ENCODE results near the gene PTPRR. TPM values are rescaled to one million over a fixed set of nuclear protein-coding genes. Genes with fewer than 3 reads are reported as not detected.

Gene PTPRR
- total RNA-seq, 2 donors from 2014 or later: 0.32 to 2.4 TPM

GRCh38 chr12:70644861-70645260 is 275.7 kb downstream of the PTPRR start:
- WGBS: 26% methylated on average over 2 of the region's 2 CpGs
- intact Hi-C loops (cut with DNase I): no loop called here
- TF ChIP-seq POLR2AphosphoS5 (IDR thresholded peaks at IDR 0.05) (no peak), POLR2A (IDR thresholded peaks at IDR 0.05) (no peak), CTCF (IDR thresholded peaks at IDR 0.05) (no peak)
- no peaks in the 10 kb centered on the region for H3K9me3 ChIP-seq
- peak overlapping the region; percentile 31 to 40 for H3K27ac ChIP-seq
- DNase-seq (ENCODE audit: low spot score): no peak
- H3K4me1 ChIP-seq (replicated peaks): peaks cover 21% of the 10 kb centered on the region
- H3K27me3 ChIP-seq (replicated peaks; ENCODE audit: insufficient read depth): no peaks in the 10 kb centered on the region
- no peak overlapping the region for H3K4me3 ChIP-seq
- H3K36me3 ChIP-seq: no peaks in the 10 kb centered on the region

DNA sequence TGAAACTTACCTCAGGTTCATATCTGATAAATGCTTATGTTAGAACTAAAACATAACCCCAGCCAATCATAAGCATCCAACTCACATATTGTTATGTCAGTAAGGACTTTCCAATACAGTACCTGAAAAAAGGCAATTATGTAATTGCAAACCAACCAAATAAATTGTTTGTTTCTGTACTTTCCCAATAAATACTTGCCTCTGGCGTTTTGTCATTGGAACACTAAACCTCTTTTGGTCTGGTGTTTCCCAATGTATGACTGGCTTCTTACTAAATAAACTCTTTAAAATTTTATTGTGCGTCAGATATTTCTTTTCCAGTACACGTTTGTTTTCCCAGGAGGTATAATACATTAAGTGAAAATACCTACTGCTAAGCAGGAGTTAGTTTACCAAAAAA is 276.6 kb downstream of the PTPRR start:
- H3K4me1 ChIP-seq (replicated peaks): peaks cover 29% of the 10 kb centered on the region
- no peaks in the 10 kb centered on the region for H3K27me3 ChIP-seq (replicated peaks; ENCODE audit: insufficient read depth)
- DNase-seq (ENCODE audit: low spot score): no peak
- peak; percentile 78 for TF ChIP-seq POLR2AphosphoS5 (IDR thresholded peaks at IDR 0.05)
- TF ChIP-seq CTCF (IDR thresholded peaks at IDR 0.05): no peak
- H3K9me3 ChIP-seq: no peaks in the 10 kb centered on the region
- H3K4me3 ChIP-seq: no peak overlapping the region
- WGBS: 25% methylated on average over 3 of the region's 3 CpGs
- intact Hi-C loops (cut with DNase I): no loop called here
- H3K36me3 ChIP-seq: no peaks in the 10 kb centered on the region
- peak overlapping the region in 1 of 2 donors; percentile 40 for H3K27ac ChIP-seq

DNA sequence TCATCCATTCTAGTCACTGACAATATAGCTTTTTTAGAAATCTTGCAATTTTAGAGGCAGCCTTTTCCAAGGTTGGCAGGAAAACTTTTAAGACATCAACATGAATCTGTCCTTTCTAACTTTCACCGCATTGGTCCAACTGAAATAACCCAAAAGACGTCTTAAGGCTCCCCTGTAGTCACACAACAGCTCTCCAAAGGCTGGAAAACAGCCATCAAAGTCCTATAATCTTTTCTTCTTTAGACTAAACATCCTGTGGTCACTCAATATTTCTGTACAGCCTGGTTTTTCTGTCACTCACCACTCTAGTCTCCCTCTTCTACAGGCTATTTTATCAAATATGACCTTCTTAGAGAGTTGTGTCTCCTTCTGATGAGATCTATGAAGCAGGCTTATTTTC is 278.8 kb downstream of the PTPRR start:
- no peak for TF ChIP-seq POLR2AphosphoS5 (IDR thresholded peaks at IDR 0.05)
- TF ChIP-seq CTCF (IDR thresholded peaks at IDR 0.05): no peak
- TF ChIP-seq POLR2A (IDR thresholded peaks at IDR 0.05): no peak
- 91% methylated on average over 2 of the region's 2 CpGs for WGBS

DNA sequence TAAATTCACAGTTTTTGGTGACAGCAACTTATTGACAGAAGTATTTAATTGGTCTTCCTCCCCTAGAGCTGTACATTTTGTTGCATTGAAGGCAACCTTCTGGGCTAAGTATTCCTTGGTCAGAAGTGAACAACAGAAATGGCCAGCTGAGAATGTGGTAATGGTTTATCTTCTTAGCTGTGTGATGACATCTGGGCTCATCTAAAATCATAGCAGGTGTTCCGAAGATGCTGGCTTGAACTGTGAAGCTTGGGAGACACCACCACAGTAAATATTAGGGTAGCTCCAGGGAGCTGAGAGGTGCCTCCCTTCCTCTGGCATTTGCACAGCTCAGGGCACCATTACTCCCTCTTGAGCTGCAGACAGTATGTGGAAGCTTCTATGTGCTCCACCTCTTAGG is 279.6 kb downstream of the PTPRR start:
- WGBS: 86% methylated on average over 1 of the region's 1 CpG

More for the DNA sequence above, 278.8 kb downstream of the PTPRR start:
- Histone ChIP-seq H3K27ac (no peak overlapping the region), H3K9me3 (no peaks in the 10 kb centered on the region), H3K4me1 (replicated peaks) (peaks cover 29% of the 10 kb centered on the region), H3K27me3 (replicated peaks; ENCODE audit: insufficient read depth) (no peaks in the 10 kb centered on the region), H3K4me3 (no peak overlapping the region), H3K36me3 (no peaks in the 10 kb centered on the region)
- intact Hi-C loops (cut with DNase I): no loop called here
- DNase-seq (ENCODE audit: low spot score): no peak

More for the DNA sequence above, 279.6 kb downstream of the PTPRR start:
- H3K4me3 ChIP-seq: no peak overlapping the region
- H3K36me3 ChIP-seq: no peaks in the 10 kb centered on the region
- H3K27me3 ChIP-seq (replicated peaks; ENCODE audit: insufficient read depth): no peaks in the 10 kb centered on the region
- TF ChIP-seq POLR2A (IDR thresholded peaks at IDR 0.05) (no peak), POLR2AphosphoS5 (IDR thresholded peaks at IDR 0.05) (no peak), CTCF (IDR thresholded peaks at IDR 0.05) (no peak)
- no peak for DNase-seq (ENCODE audit: low spot score)
- H3K4me1 ChIP-seq (replicated peaks): peaks cover 29% of the 10 kb centered on the region
- H3K27ac ChIP-seq: no peak overlapping the region
- no peaks in the 10 kb centered on the region for H3K9me3 ChIP-seq
- intact Hi-C loops (cut with DNase I): no loop called here

Measured in prostate gland (tissue), 2 donors.